GM20431 (cell line): ENCODE results near the gene VTI1A.
"Not testable (repeated sequence)": the region's sequence is repeated elsewhere in the genome, so short reads cannot be mapped to it uniquely, and the experiment has no call there.

ENCODE experiments used
- in situ Hi-C: fragments of 300-500 bp; cut with MseI, MboI; formaldehyde crosslinking; loops from one replicate; pipeline ENCODE4 v1.15.0; 2020; ENCODE audit warnings: low sequenced_read_pairs; ENCODE audit not compliant: unreplicated experiment

The VTI1A gene

GRCh38 chr10:112535531-112535951, 88.5 kb downstream of the VTI1A start:
- in situ Hi-C loops = no loop called here

- in situ Hi-C loops = no loop called here
Observed at GRCh38 chr10:112536663-112537062, 89.6 kb downstream of the VTI1A start.

- in situ Hi-C loops = no loop called here
Observed at GRCh38 chr10:112538168-112538567, 91.2 kb downstream of the VTI1A start.

- in situ Hi-C loops = no loop called here
Observed at GRCh38 chr10:112539340-112539739, 92.3 kb downstream of the VTI1A start.

GRCh38 chr10:112542823-112543222, 95.8 kb downstream of the VTI1A start:
- in situ Hi-C loops = not testable (repeated sequence)

- in situ Hi-C loops = no loop called here
Observed at GRCh38 chr10:112546474-112546873, 99.5 kb downstream of the VTI1A start.

- in situ Hi-C loops = no loop called here
Observed at GRCh38 chr10:112548535-112549276, 101.7 kb downstream of the VTI1A start.

GRCh38 chr10:112552593-112553110, 105.6 kb downstream of the VTI1A start:
- in situ Hi-C loops = no loop called here

- in situ Hi-C loops = no loop called here
Observed at GRCh38 chr10:112553315-112553714, 106.3 kb downstream of the VTI1A start.

GRCh38 chr10:112554263-112554662, 107.2 kb downstream of the VTI1A start:
- in situ Hi-C loops = no loop called here

- in situ Hi-C loops = no loop called here
Observed at GRCh38 chr10:112557197-112557596, 110.2 kb downstream of the VTI1A start.

- in situ Hi-C loops = no loop called here
Observed at GRCh38 chr10:112558476-112559142, 111.6 kb downstream of the VTI1A start.

- in situ Hi-C loops = no loop called here
Observed at GRCh38 chr10:112559349-112559748, 112.3 kb downstream of the VTI1A start.

- in situ Hi-C loops = no loop called here
Observed at GRCh38 chr10:112562122-112562521, 115.1 kb downstream of the VTI1A start.

- in situ Hi-C loops = no loop called here
Observed at GRCh38 chr10:112562809-112563663, 116.0 kb downstream of the VTI1A start.

GRCh38 chr10:112564337-112564736, 117.3 kb downstream of the VTI1A start:
- in situ Hi-C loops = no loop called here

GRCh38 chr10:112565434-112566053, 118.5 kb downstream of the VTI1A start:
- in situ Hi-C loops = no loop called here

- in situ Hi-C loops = no loop called here
Observed at GRCh38 chr10:112570585-112570984, 123.6 kb downstream of the VTI1A start.

GRCh38 chr10:112579578-112579977, 132.6 kb downstream of the VTI1A start:
- in situ Hi-C loops = no loop called here

- in situ Hi-C loops = no loop called here
Observed at GRCh38 chr10:112580267-112580666, 133.3 kb downstream of the VTI1A start.
